GM12878 (cell line): Measurements from ENCODE around the gene ZKSCAN1. TPM values are rescaled to one million over a fixed set of nuclear protein-coding genes. Genes with fewer than 3 reads are reported as not detected.
A peak's percentile ranks its signal among the peaks of the same experiment; 100 is the strongest.

Experiments used
- BHLHE40 ChIP-seq, 2 experiments: fragments of 450-650 bp in 1 of 2; IDR thresholded peaks; 2 replicates each; pipeline ENCODE4 v1.6.1; 2011 to 2017; ENCODE audit warnings: low read depth in 2 of 2, borderline replicate concordance in 1 of 2, improper control_type of control experiment in 1 of 2, low read length in 1 of 2, mild to moderate bottlenecking in 1 of 2
- E2F4 ChIP-seq: IDR thresholded peaks from 2 replicates; pipeline ENCODE4 v1.6.1; 2012; ENCODE audit warnings: low read depth, low read length, improper control_type of control experiment
- GATAD2B ChIP-seq: fragments of 450-650 bp; conservative IDR thresholded peaks from 2 replicates; pipeline ENCODE4 v1.6.1; 2017; ENCODE audit warnings: low read depth, mild to moderate bottlenecking, moderate library complexity
- IKZF2 ChIP-seq, 2 experiments: fragments of 450-650 bp; IDR thresholded peaks; 2 replicates each; pipeline ENCODE4 v1.6.1; 2017; ENCODE audit warnings: mild to moderate bottlenecking in 2 of 2, moderate library complexity in 2 of 2
- MYC ChIP-seq: IDR thresholded peaks from 2 replicates; pipeline ENCODE4 v1.6.1; 2011; ENCODE audit warnings: mild to moderate bottlenecking, low read length, moderate library complexity, inconsistent platforms; ENCODE audit not compliant: insufficient read depth, insufficient replicate concordance, insufficient read length, severe bottlenecking
- NKRF ChIP-seq: fragments of 450-650 bp; conservative IDR thresholded peaks from 2 replicates; pipeline ENCODE4 v1.6.1; 2017; ENCODE audit warnings: mild to moderate bottlenecking, moderate library complexity
- NR2C1 ChIP-seq: fragments of 450-650 bp; IDR thresholded peaks from 2 replicates; pipeline ENCODE4 v1.6.1; 2017; ENCODE audit warnings: antibody characterized with exemption, mild to moderate bottlenecking, moderate library complexity
- NR2C2 ChIP-seq: IDR thresholded peaks from 2 replicates; pipeline ENCODE4 v1.6.1; 2011; ENCODE audit warnings: borderline replicate concordance, low read depth; ENCODE audit not compliant: control insufficient read depth, insufficient read length
- RB1 ChIP-seq: fragments of 450-650 bp; formaldehyde crosslinking; IDR thresholded peaks from 2 replicates; pipeline ENCODE4 v1.6.1; 2017; ENCODE audit warnings: mild to moderate bottlenecking, borderline replicate concordance
- SPI1 ChIP-seq: IDR thresholded peaks from 2 replicates; pipeline ENCODE4 v1.6.1; 2011; ENCODE audit warnings: low read depth, mild to moderate bottlenecking, low read length, moderate library complexity, borderline replicate concordance; ENCODE audit not compliant: insufficient read depth
- SUPT20H ChIP-seq: IDR thresholded peaks from 2 replicates; pipeline ENCODE4 v1.6.1; 2011; ENCODE audit warnings: low read depth, mild to moderate bottlenecking, low read length, moderate library complexity, borderline replicate concordance; ENCODE audit not compliant: control insufficient read depth
- TAF1 ChIP-seq: IDR thresholded peaks from 2 replicates; pipeline ENCODE4 v1.6.1; 2011; ENCODE audit warnings: mild to moderate bottlenecking, low read depth, low read length, borderline replicate concordance
- TARDBP ChIP-seq: IDR thresholded peaks from 2 replicates; pipeline ENCODE4 v1.6.1; 2016; ENCODE audit warnings: borderline replicate concordance
- ZBTB11 ChIP-seq: fragments of 450-650 bp; formaldehyde crosslinking; IDR thresholded peaks from 2 replicates; pipeline ENCODE4 v1.5.0; 2022; ENCODE audit warnings: mild to moderate bottlenecking, missing genetic modification characterization
- ZNF687 ChIP-seq: fragments of 450-650 bp; IDR thresholded peaks from 2 replicates; pipeline ENCODE4 v1.6.1; 2017; ENCODE audit warnings: mild to moderate bottlenecking, moderate library complexity
- polyA plus RNA-seq, 11 experiments: library from polyadenylated mRNA; depleted of rRNA in 4 of 11; unstranded in 6 of 11; stranded (reverse) in 5 of 11; fragments of >200 nt; fragmentation: Nextera tagmentation in 4 of 11; fragmentation: Illumina TruSeq in 1 of 11; extraction: Ambion mirVana in 4 of 11; extraction: Trizol in 1 of 11; gene quantifications; 1 replicate in 1 of 11; 2 replicates in 10 of 11; pipeline versions ENCODE4 v1.2.1 to v1.2.3, GENCODE V29; 2011 to 2016; ENCODE audit warnings: inconsistent platforms in 2 of 11, missing spikeins in 2 of 11, low read depth in 1 of 11
- total RNA-seq, 4 experiments: library from RNA; depleted of rRNA in 3 of 4; stranded (reverse); fragments of >200 nt in 3 of 4; fragmentation: Illumina TruSeq in 1 of 4; extraction: Trizol in 1 of 4; gene quantifications; 2 replicates each; pipeline versions ENCODE4 v1.2.1 to v1.2.3, GENCODE V29; 2013 to 2021

ZKSCAN1 gene
- total and polyA plus RNA-seq, 10 of the 15 experiments (the other 5 are each of a cell fraction or from before 2014, with no cell fraction given), result 3.2 to 34.4 (median 18.1) TPM

- TF ChIP-seq ZBTB11 (CRISPR knock-in tag), result peak; percentile 74
- no peak for TF ChIP-seq SUPT20H
- TF ChIP-seq SPI1, result peak; percentile 4; the same call in 1 of the 2 replicates
- peak; percentile 74; the same call in 1 of the 2 replicates for TF ChIP-seq TAF1
- peak; percentile 79; the same call in 1 of the 2 replicates for TF ChIP-seq RB1
- TF ChIP-seq TARDBP, result peak; percentile 30; the same call in 1 of the 2 replicates
- TF ChIP-seq E2F4, result no peak
- peak in 1 of 2 experiments; percentile 85; a peak in 3 of 4 replicates for TF ChIP-seq BHLHE40 (IDR thresholded peaks at IDR 0.05; ENCODE audit: borderline replicate concordance in 1 of 2, low read depth in 2 of 2, low read length in 1 of 2)
- TF ChIP-seq NKRF, result peak; percentile 70
- peak; percentile 82 for TF ChIP-seq MYC
- peak; percentile 99 for TF ChIP-seq NR2C1
- TF ChIP-seq NR2C2, result peak; percentile 94
- TF ChIP-seq ZNF687, result peak; percentile 86
- no peak for TF ChIP-seq IKZF2 (IDR thresholded peaks at IDR 0.05)
- TF ChIP-seq GATAD2B, result peak; percentile 71; the same call in 1 of the 2 replicates
These were observed 66.2 kb downstream of the ZKSCAN1 start, which contains the start of gene ZNF3 (continued) for GRCh38 chr7:100081535-100082102.
